GM13977 (cell line): ENCODE measurements around the gene ARX.

ENCODE experiments used
- DNase-seq: peaks from one replicate; pipeline ENCODE4 v3.0.0; 2012; ENCODE audit warnings: low spot score
- in situ Hi-C: fragments of 300-500 bp; cut with MboI; formaldehyde crosslinking; loops from one replicate; pipeline ENCODE4 v1.12.0; 2022; ENCODE audit warnings: low sequenced_read_pairs, low pct_unique_long_range_greater_than_20kb, mixed read lengths, inconsistent platforms; ENCODE audit not compliant: unreplicated experiment
- TF ChIP-seq, protein P1 (sequence below): IDR thresholded peaks from 2 replicates; pipeline ENCODE4 v1.5.1; 2012; ENCODE audit warnings: mild to moderate bottlenecking, control low read depth; ENCODE audit not compliant: insufficient read depth; ENCODE audit errors: extremely low read depth, missing control alignments

ARX gene

DNA sequence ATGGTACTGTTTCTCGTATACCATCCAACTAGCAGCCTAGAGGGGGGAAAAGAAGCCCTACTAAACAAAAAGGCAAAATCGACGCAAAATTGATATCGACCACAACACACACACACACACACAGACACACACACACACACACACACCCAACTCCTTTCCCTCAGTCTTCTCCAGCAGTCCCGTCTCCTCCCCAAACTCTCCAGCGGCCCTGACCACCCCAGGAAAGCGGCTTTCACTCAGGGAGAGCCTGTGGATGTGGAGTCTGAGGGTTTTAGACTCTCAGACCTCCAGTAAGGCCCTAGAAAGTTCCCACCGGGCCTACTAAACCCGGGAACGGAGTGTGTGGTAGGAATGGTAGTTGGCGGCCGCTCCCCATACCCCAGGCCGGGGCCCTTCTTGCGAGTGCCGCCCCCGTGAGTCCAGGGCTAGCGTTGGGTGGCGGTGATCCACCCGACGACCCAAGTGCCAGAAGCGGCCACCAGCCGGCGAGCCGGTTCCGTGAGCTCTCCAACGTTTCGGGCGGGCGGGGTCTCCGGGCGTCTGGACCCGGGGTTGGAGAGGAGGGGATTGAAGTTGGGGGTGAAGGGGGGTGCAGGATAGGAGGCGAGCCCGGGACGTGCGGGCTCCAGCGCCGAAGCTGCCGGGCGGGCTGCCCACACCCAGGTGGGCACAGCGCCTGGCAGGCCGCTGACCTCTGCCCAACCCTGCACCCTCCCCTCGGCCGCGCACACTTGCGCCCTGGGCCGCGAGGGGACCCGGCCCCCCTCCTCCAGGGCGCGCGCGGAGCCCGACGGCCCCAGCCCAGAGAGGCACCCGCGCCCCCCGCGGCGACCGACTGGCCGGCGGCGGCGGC is 13.7 kb downstream of the ARX start:
- TF ChIP-seq, protein P1, sequence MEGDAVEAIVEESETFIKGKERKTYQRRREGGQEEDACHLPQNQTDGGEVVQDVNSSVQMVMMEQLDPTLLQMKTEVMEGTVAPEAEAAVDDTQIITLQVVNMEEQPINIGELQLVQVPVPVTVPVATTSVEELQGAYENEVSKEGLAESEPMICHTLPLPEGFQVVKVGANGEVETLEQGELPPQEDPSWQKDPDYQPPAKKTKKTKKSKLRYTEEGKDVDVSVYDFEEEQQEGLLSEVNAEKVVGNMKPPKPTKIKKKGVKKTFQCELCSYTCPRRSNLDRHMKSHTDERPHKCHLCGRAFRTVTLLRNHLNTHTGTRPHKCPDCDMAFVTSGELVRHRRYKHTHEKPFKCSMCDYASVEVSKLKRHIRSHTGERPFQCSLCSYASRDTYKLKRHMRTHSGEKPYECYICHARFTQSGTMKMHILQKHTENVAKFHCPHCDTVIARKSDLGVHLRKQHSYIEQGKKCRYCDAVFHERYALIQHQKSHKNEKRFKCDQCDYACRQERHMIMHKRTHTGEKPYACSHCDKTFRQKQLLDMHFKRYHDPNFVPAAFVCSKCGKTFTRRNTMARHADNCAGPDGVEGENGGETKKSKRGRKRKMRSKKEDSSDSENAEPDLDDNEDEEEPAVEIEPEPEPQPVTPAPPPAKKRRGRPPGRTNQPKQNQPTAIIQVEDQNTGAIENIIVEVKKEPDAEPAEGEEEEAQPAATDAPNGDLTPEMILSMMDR, result no peak
- in situ Hi-C loops, result no loop called here
- no peak for DNase-seq

GRCh38 chrX:24999511-24999910 is 16.3 kb downstream of the ARX start:
- TF ChIP-seq, protein P1, result no peak
- in situ Hi-C loops, result no loop called here
- no peak for DNase-seq

GRCh38 chrX:24996096-24996709 is 19.6 kb downstream of the ARX start:
- in situ Hi-C loops, result no loop called here
- no peak for DNase-seq
- TF ChIP-seq, protein P1, result no peak

GRCh38 chrX:24993879-24994278 is 21.9 kb downstream of the ARX start:
- TF ChIP-seq, protein P1, result no peak
- no peak for DNase-seq
- in situ Hi-C loops, result no loop called here

GRCh38 chrX:24990535-24990934 is 25.2 kb downstream of the ARX start:
- in situ Hi-C loops, result no loop called here
- TF ChIP-seq, protein P1, result no peak
- no peak for DNase-seq

GRCh38 chrX:24988314-24988713 is 27.5 kb downstream of the ARX start:
- in situ Hi-C loops, result no loop called here
- TF ChIP-seq, protein P1, result no peak
- no peak for DNase-seq
